Lower leg skin (tissue), 4 donors: Measurements from ENCODE around the gene RBMX. TPM values are rescaled to one million over a fixed set of nuclear protein-coding genes. Genes with fewer than 3 reads are reported as not detected.
A peak's percentile ranks its signal among the peaks of the same experiment; 100 is the strongest.
"Not testable (repeated sequence)": the region's sequence is repeated elsewhere in the genome, so short reads cannot be mapped to it uniquely, and the experiment has no call there.

ENCODE experiments used
- DNase-seq, 2 donors: peaks; one replicate each; pipeline ENCODE4 v3.0.0-alpha.2; 2019; ENCODE audit warnings: low spot score in 2 of 2
- H3K4me3 ChIP-seq: fragments of 200-600 bp; sonication (generic); 2 replicates; pipeline ENCODE4 v1.5.1; 2017; ENCODE audit warnings: mild to moderate bottlenecking, low read depth; ENCODE audit not compliant: poor library complexity, severe bottlenecking
- POLR2A ChIP-seq, 2 donors: fragments of 450-650 bp; IDR thresholded peaks; one replicate each; pipeline ENCODE4 v1.6.1; 2016 to 2017; ENCODE audit warnings: antibody characterized with exemption in 2 of 2, mild to moderate bottlenecking in 1 of 2, moderate library complexity in 1 of 2
- WGBS, 2 donors: methylation state at CpG; one replicate each; pipeline ENCODE4 v1.1.5; 2018; 5-methylcytosine and 5-hydroxymethylcytosine counted together
- intact Hi-C: fragments of 100-400 bp; cut with DNase I; formaldehyde crosslinking; loops from one replicate; pipeline ENCODE4 v1.15.0; 2023; ENCODE audit warnings: low total_unique reads
- total RNA-seq, 4 donors: library from RNA; depleted of rRNA; stranded (reverse); fragments of >200 nt; gene quantifications; one replicate each; pipeline ENCODE4 v1.1.0, GENCODE V29; 2016
- TF ChIP-seq, protein P1 (sequence below), 3 donors: fragments of 450-650 bp; IDR thresholded peaks; one replicate each; pipeline ENCODE4 v1.5.1; 2016; ENCODE audit warnings: antibody characterized with exemption in 3 of 3, mild to moderate bottlenecking in 3 of 3, moderate library complexity in 2 of 3

Gene RBMX
- total RNA-seq, 4 donors from 2014 or later: 181 to 343 (median 223) TPM

- TF ChIP-seq POLR2A (IDR thresholded peaks at IDR 0.05): no peak
- TF ChIP-seq, protein P1, sequence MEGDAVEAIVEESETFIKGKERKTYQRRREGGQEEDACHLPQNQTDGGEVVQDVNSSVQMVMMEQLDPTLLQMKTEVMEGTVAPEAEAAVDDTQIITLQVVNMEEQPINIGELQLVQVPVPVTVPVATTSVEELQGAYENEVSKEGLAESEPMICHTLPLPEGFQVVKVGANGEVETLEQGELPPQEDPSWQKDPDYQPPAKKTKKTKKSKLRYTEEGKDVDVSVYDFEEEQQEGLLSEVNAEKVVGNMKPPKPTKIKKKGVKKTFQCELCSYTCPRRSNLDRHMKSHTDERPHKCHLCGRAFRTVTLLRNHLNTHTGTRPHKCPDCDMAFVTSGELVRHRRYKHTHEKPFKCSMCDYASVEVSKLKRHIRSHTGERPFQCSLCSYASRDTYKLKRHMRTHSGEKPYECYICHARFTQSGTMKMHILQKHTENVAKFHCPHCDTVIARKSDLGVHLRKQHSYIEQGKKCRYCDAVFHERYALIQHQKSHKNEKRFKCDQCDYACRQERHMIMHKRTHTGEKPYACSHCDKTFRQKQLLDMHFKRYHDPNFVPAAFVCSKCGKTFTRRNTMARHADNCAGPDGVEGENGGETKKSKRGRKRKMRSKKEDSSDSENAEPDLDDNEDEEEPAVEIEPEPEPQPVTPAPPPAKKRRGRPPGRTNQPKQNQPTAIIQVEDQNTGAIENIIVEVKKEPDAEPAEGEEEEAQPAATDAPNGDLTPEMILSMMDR (IDR thresholded peaks at IDR 0.05): no peak
- 0 to 43% methylated on average over 26 of the region's 26 CpGs for WGBS, 2 donors
- intact Hi-C loops: no loop called here
These were observed 29.4 kb upstream of the RBMX start for GRCh38 chrX:136909706-136910564.

DNA sequence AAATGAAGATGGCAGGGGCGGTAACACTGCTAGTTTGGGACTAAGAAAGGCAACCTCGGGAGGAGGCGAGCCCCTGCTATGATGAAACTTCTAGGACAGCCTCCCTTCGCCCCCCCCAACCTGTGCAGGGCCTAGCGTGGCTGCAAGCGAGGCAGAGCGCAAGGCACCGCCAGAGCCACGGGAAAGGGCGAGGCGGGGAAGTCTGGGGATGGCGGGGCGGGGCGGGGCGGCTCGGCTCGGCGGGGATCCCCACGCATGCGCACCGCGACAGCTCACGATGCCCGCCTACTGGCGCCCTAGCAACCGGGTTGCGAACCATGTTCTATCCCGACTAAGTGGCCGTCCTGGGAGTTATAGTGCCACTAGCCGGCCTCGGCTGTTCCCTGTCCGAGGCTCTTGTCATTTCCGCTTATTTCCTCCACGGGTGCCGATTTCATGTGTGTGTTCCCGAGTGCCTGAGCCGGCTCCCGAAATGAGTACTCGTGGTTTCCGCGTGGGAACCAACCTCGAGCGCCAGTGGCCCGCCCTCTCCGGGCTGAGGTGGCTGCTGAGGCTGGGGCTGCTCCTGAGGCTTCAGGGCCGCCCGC lies 28.7 kb upstream of the RBMX start:
- intact Hi-C loops: no loop called here

More at GRCh38 chrX:136909706-136910564, 29.4 kb upstream of the RBMX start:
- peak overlapping the region; percentile 52 for H3K4me3 ChIP-seq
- peak; percentile 91 to 95 for DNase-seq

GRCh38 chrX:136907621-136908020 lies 27.1 kb upstream of the RBMX start:
- TF ChIP-seq POLR2A (IDR thresholded peaks at IDR 0.05): no peak
- TF ChIP-seq, protein P1 (IDR thresholded peaks at IDR 0.05): no peak
- intact Hi-C loops: no loop called here
- WGBS, 2 donors: 77 to 80% methylated on average over 11 of the region's 11 CpGs
- peak in 1 of 2 donors; percentile 82 for DNase-seq
- no peak overlapping the region for H3K4me3 ChIP-seq

More for the DNA sequence above, 28.7 kb upstream of the RBMX start:
- H3K4me3 ChIP-seq: peak overlapping the region; percentile 52
- TF ChIP-seq, protein P1 (IDR thresholded peaks at IDR 0.05): no peak
- TF ChIP-seq POLR2A (IDR thresholded peaks at IDR 0.05): no peak
- WGBS, 2 donors: 0 to 27% methylated on average over 9 to 16 of the region's 47 CpGs
- peak; percentile 66 to 94 for DNase-seq

DNA sequence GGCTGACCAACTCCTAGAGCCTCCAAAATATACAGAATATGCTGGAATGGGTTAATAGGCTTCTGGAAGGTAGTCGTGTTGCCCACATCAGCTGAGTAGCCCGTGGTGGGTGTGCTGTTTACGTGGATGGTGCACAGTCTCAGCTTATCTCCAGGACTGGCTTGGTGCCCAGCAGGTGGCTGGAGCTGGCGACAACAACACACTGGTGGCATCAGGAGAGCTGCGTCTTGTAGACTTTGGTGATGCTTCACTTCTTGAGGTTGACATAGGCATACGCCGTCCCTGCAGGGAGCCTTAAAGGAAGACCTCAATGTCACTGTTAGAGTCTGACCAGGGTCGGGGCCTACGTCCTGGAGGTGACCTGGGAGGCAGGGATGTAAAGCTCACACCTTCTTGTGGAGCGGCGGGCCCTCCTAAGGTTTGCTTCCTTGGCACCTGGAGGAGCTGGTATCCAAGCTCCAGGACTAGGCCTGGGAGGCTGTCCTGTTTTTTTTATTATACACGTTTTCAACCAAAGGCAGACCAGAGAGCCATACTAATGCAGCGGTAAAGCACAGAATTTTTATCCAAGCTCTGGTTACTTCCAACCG lies 26.5 kb upstream of the RBMX start:
- TF ChIP-seq POLR2A (IDR thresholded peaks at IDR 0.05): no peak
- TF ChIP-seq, protein P1 (IDR thresholded peaks at IDR 0.05): no peak
- DNase-seq: peak in 1 of 2 donors; percentile 68
- intact Hi-C loops: no loop called here
- 82 to 88% methylated on average over 14 of the region's 14 CpGs for WGBS, 2 donors
- no peak overlapping the region for H3K4me3 ChIP-seq

DNA sequence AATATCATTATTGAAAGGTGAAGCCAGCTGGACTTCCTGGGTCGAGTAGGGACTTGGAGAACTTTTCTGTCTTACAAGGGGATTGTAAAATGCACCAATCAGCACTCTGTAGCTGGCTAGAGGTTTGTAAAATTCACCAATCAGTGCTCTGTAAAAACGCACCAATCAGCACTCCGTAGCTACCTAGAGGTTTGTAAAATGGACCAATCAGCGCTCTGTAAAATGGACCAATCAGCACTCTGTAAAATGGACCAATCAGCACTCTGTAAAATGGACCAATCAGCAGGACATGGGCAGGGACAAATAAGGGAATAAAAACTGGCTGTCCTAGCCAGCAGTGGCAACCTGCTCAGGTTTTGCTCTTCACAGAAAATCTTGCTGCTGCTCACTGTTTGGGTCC lies 23.5 kb upstream of the RBMX start:
- DNase-seq, H3K4me3 ChIP-seq, intact Hi-C loops: not testable (repeated sequence)
- 81 to 90% methylated on average over 4 of the region's 4 CpGs for WGBS, 2 donors

- 77 to 93% methylated on average over 8 to 10 of the region's 10 CpGs for WGBS, 2 donors
- intact Hi-C loops, H3K4me3 ChIP-seq: not testable (repeated sequence)
- DNase-seq: peak in 1 of 2 donors; percentile 57
These were observed 19.5 kb upstream of the RBMX start for GRCh38 chrX:136900071-136900470.
